ENCODE data around the gene PRKAG1.

DNA sequence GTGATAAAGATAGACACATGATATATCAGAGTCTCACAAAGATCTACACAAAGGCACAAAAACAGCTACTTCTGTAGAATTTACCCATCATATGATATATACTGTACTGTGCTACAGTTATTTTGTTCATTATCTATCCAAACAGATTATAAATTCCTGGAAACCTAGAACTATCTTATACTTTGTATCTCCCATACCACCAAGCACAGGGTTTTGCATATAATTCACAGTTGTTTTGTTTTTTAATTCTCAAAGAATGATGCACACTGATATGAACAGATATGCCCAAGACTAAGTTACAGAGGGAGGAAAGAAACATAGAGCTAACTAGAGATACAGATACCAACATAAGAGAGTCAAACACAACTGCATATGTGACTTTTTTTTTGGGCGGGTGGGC is 3.4 kb downstream of the PRKAG1 start:
- TF ChIP-seq, protein P1, sequence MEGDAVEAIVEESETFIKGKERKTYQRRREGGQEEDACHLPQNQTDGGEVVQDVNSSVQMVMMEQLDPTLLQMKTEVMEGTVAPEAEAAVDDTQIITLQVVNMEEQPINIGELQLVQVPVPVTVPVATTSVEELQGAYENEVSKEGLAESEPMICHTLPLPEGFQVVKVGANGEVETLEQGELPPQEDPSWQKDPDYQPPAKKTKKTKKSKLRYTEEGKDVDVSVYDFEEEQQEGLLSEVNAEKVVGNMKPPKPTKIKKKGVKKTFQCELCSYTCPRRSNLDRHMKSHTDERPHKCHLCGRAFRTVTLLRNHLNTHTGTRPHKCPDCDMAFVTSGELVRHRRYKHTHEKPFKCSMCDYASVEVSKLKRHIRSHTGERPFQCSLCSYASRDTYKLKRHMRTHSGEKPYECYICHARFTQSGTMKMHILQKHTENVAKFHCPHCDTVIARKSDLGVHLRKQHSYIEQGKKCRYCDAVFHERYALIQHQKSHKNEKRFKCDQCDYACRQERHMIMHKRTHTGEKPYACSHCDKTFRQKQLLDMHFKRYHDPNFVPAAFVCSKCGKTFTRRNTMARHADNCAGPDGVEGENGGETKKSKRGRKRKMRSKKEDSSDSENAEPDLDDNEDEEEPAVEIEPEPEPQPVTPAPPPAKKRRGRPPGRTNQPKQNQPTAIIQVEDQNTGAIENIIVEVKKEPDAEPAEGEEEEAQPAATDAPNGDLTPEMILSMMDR (conservative IDR thresholded peaks at IDR 0.05; ENCODE audit: low read length): no peak
- TF ChIP-seq EZH2phosphoT487 (IDR thresholded peaks at IDR 0.05; ENCODE audit: borderline replicate concordance): no peak

Data from Loucy (cell line).